ENCODE results near the gene TAAR8.
"Not testable (repeated sequence)": the region's sequence is repeated elsewhere in the genome, so short reads cannot be mapped to it uniquely, and the experiment has no call there.

TAAR8 gene, protein sequence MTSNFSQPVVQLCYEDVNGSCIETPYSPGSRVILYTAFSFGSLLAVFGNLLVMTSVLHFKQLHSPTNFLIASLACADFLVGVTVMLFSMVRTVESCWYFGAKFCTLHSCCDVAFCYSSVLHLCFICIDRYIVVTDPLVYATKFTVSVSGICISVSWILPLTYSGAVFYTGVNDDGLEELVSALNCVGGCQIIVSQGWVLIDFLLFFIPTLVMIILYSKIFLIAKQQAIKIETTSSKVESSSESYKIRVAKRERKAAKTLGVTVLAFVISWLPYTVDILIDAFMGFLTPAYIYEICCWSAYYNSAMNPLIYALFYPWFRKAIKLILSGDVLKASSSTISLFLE

DNA sequence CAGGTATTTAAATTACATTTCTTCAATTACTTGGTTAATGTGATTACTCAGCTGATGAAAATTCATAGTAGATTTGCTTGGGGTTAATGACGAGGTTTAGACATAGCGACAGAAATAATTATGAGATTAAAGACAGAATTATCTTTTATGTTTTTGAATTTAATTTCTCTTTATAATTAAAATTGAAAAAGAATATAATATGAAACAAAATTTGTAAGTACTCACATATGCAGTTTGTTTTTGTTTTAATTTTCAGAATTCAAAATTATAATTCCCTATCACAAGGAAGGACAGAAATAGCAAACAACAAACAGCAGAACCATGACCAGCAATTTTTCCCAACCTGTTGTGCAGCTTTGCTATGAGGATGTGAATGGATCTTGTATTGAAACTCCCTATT is at the start of gene TAAR8:
Gene TAAR8, plus strand, starts transcription at position 301 of the 400 bp plus-strand sequence. Its CDS starts 21 bp downstream, at position 322.
- no peak for DNase-seq (ENCODE audit: low read depth, low spot score)

GRCh38 chr6:132504757-132505156 is 47.7 kb upstream of the TAAR8 start:
- no peak for DNase-seq (ENCODE audit: low read depth, low spot score)

- DNase-seq (ENCODE audit: low read depth, low spot score) = no peak
Observed at GRCh38 chr6:132505158-132505557, 47.3 kb upstream of the TAAR8 start.

DNA sequence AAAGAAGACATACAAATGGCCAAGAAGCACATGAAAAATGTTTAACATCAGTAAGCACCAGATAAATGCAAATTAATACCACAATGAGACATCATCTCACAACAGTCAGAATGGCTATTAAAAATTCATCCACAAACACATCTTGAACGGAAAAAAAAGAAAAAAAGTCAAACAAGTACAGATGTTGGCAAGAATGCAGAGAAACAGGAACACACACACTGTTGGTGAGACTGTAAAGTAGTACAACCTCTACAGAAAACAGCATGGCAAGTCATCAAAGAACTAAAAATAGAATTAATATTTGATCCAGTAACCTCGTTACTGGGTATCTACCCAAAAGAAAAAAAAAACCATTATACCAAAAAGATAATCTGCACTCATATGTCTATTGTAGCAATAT is 46.0 kb upstream of the TAAR8 start:
- no peak for DNase-seq (ENCODE audit: low read depth, low spot score)

- no peak for DNase-seq (ENCODE audit: low read depth, low spot score)
Observed at GRCh38 chr6:132506869-132507808, 45.3 kb upstream of the TAAR8 start.

GRCh38 chr6:132511210-132511830 is 41.2 kb upstream of the TAAR8 start:
- no peak for DNase-seq (ENCODE audit: low read depth, low spot score)

GRCh38 chr6:132511831-132512220 is 40.6 kb upstream of the TAAR8 start:
- no peak for DNase-seq (ENCODE audit: low read depth, low spot score)

- no peak for DNase-seq (ENCODE audit: low read depth, low spot score)
Observed at GRCh38 chr6:132512342-132512637, 40.2 kb upstream of the TAAR8 start.

DNA sequence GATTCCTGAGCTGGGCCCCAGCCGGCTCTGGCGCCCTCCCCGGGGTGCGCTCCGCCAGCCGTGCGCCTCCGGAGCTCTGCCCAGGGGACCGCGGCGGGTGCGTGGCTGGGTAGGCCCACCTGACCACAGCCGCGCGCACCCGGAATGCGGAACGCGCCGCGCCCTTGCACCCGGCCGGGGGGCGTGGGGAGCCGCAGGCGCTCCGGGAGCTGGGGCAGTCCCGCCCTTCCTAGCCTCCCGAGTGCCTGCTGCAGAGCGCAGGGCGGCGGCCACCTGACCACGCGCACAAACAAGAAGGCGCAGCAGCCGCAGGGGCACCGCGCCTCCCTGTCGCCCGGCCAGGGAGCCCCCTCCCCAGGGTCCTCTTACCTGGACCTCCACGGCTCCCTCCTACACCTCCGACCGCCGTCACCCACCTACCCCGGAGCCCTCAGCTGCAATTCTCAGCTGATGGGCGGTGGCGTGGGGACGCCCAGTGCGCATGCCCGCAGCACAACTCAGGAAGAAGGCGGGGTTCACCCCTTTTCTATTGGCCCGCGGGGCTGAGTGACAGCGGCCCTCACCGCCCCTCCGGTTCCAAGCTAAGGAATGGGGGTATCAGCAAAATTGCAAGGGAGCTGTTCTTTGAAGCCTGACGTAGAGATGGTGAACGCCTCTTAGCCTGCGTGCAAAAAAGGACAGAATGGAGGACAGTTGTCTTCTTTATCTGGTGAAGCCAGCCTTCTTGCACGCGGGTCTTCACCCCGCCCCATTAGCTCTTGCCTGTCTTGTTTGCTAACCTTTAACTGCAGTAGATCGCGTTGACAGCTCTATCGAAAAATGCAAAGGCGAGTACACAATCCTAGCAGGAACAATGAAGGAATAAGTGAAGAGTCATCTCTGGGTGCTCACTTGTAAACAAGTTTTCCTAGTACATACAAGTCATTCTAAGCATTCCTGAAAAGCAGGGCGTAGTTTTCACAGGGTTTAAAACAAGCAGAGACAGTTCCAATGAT is 39.5 kb upstream of the TAAR8 start, which contains the start of gene STX7:
Gene STX7, minus strand, starts transcription at position 479 of the 995 bp plus-strand sequence. CDS start 9,586 bp downstream, outside the sequence.
- DNase-seq (ENCODE audit: low read depth, low spot score) = peak; percentile 63

DNA sequence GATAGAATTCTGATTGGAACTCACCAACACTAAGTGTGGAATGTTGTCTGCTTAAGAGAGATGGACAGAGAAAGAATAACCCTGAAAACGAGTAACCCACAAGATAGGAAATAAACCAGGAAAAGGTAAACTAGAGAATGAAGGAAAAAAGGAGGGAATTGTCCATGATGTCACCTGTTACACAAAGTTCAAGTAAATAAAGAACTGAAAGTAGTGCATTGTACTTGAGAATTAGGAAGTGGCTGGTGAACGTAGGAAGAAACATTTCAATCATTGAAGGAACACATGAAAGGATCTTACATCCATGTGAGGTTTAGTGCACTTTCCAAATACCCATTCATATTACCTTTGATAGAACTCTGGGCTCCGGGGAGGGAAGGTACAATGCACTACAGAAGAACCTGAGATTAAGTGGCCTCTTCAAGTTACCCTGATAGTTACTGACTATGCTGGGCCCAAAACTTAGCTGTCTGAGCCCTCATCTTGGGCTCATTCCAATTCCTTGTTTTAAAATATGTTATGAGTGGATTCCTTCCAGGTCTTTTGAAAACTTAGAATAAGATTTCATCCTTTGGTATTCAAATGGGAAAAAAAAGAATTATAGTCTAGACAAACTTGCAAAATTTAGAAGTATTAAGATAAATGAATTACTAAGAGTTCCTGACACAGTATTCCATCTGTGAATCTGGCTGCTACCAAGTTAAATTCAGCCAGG is 38.5 kb upstream of the TAAR8 start:
- no peak for DNase-seq (ENCODE audit: low read depth, low spot score)

- no peak for DNase-seq (ENCODE audit: low read depth, low spot score)
Observed at GRCh38 chr6:132515386-132515785, 37.1 kb upstream of the TAAR8 start.

GRCh38 chr6:132520953-132521352 is 31.5 kb upstream of the TAAR8 start:
- no peak for DNase-seq (ENCODE audit: low read depth, low spot score)

GRCh38 chr6:132524646-132525045 is 27.8 kb upstream of the TAAR8 start:
- no peak for DNase-seq (ENCODE audit: low read depth, low spot score)

DNA sequence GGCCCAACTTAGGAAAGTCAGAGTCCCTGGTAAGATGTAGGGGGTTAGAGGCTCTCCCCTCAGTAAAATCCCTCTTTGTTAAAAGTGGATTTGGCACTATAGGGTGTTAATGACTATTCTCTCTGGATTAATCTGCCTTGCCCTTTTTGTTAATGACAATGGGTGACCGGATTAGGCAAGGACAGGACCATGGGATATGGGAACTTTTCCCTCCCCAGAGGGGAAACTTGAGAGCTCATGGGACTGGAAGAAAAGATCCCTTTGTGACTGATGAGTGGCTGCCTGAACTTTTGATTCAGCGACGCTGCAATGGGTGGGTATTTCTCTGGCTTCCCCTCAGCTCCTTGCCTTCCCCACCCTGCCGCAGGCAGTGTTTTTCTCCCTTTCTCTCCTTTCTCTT is 26.6 kb upstream of the TAAR8 start:
- no peak for DNase-seq (ENCODE audit: low read depth, low spot score)

- no peak for DNase-seq (ENCODE audit: low read depth, low spot score)
Observed at GRCh38 chr6:132526461-132526860, 26.0 kb upstream of the TAAR8 start.

- no peak for DNase-seq (ENCODE audit: low read depth, low spot score)
Observed at GRCh38 chr6:132527791-132528190, 24.7 kb upstream of the TAAR8 start.

GRCh38 chr6:132530293-132530974 is 22.0 kb upstream of the TAAR8 start:
- DNase-seq (ENCODE audit: low read depth, low spot score) = peak; percentile 37

DNA sequence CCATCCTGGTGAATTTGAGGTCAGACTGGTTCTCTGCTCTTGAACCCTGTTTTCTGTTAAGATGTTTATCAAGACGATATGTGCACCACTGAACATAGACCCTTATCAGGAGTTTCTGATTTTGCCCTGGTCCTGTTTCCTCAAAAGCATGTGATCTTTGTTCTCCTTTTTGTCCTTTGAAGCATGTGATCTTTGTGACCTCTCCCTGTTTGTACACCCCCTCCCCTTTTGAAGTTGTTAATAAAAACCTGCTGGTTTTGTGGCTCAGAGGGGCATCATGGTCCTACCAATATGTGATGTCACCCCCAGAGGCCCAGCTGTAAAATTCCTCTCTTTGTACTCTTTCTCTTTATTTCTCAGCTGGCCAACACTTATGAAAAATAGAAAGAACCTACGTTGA is 17.9 kb upstream of the TAAR8 start:
- DNase-seq (ENCODE audit: low read depth, low spot score) = not testable (repeated sequence)

- no peak for DNase-seq (ENCODE audit: low read depth, low spot score)
Observed at GRCh38 chr6:132537145-132537544, 15.3 kb upstream of the TAAR8 start.

DNA sequence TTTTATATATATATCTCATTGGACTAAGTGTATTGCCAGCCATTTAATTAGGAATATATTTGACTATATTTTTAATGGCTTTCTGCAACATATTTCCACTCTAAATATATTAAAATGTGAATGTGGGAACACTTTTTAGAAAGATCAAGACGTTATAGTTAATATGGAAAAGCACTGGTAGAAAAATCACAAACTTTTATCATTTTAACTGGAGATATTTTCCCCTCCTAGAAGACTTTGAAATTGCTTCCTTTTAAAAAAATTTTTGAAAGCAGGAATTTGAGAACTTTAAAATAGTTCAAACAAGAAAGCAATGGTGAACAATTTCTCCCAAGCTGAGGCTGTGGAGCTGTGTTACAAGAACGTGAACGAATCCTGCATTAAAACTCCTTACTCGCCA is 14.5 kb upstream of the TAAR8 start, which contains the start of gene TAAR9:
Gene TAAR9, plus strand, starts transcription at position 301 of the 400 bp plus-strand sequence. Its CDS starts 13 bp downstream, at position 314.
- no peak for DNase-seq (ENCODE audit: low read depth, low spot score)

All from smooth muscle cell of the brain vasculature (primary cell).